ENCODE results near the gene MAP1B. TPM values are rescaled to one million over a fixed set of nuclear protein-coding genes. Genes with fewer than 3 reads are reported as not detected.

The MAP1B gene
- polyA plus RNA-seq, 1 experiment: 55.3 TPM

DNA sequence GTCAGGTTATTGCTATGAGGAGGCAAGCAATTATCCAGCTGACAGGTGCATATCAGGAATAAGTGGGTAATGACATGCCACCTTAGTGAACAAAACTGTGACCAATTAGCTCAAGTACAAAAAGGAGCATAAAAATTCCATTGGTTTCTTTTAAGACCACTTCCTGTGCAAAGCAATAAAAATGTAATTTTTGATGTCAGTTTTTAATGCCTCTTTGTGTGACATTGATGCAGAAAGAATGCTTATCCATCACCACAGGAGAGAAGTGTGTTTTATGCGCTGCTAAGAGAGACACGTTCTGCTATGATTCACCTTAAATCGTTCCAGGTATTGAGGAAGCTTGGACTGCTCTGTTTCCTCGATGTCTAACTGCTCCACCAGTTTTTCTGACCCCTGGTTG, 116.1 kb downstream of the MAP1B start:
- CTCF ChIA-PET: no interaction called here
- POLR2A ChIA-PET: no interaction called here

DNA sequence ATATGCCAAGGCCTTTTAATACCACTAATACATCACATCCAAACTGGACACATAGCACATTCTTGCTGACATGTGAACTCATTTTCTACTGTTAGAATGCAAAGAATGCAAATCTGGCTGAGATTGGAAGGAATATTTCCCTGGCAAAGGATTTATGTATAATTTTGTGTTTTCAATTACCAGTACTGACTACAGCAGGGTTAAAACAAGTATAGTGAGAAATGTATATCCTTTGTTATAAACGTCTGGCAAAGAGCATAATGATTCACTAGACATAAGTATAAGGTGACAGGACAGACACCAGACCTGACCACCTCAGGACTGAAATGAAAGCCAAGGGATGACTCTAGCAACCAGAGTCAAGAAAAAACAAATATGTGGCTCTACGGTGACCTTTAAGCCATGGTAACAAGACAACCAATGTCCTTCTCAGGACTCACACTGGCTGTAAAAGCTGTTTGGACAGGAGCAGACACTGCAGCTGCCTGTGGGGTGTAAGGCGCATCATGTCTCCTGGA, 117.7 kb downstream of the MAP1B start:
- ChIA-PET CTCF (no interaction called here), POLR2A (no interaction called here)
- Histone ChIP-seq H3K27ac (ENCODE audit: low read depth, low read length) (no peak overlapping the region), H3K27me3 (ENCODE audit: control insufficient read depth, insufficient read depth, low read length) (no peaks in the 10 kb centered on the region), H3K9me3 (ENCODE audit: control insufficient read depth, insufficient read depth, low read length) (no peaks in the 10 kb centered on the region), H3K4me3 (ENCODE audit: low read depth, low read length) (no peak overlapping the region)
- TF ChIP-seq, protein P1, sequence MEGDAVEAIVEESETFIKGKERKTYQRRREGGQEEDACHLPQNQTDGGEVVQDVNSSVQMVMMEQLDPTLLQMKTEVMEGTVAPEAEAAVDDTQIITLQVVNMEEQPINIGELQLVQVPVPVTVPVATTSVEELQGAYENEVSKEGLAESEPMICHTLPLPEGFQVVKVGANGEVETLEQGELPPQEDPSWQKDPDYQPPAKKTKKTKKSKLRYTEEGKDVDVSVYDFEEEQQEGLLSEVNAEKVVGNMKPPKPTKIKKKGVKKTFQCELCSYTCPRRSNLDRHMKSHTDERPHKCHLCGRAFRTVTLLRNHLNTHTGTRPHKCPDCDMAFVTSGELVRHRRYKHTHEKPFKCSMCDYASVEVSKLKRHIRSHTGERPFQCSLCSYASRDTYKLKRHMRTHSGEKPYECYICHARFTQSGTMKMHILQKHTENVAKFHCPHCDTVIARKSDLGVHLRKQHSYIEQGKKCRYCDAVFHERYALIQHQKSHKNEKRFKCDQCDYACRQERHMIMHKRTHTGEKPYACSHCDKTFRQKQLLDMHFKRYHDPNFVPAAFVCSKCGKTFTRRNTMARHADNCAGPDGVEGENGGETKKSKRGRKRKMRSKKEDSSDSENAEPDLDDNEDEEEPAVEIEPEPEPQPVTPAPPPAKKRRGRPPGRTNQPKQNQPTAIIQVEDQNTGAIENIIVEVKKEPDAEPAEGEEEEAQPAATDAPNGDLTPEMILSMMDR (IDR thresholded peaks at IDR 0.05; ENCODE audit: low read depth, low read length): no peak
- DNase-seq (ENCODE audit: low read depth, low spot score): no peak

More for the DNA sequence above, 116.1 kb downstream of the MAP1B start:
- DNase-seq (ENCODE audit: low read depth, low spot score): no peak
- Histone ChIP-seq H3K27me3 (ENCODE audit: control insufficient read depth, insufficient read depth, low read length) (no peaks in the 10 kb centered on the region), H3K4me3 (ENCODE audit: low read depth, low read length) (no peak overlapping the region), H3K9me3 (ENCODE audit: control insufficient read depth, insufficient read depth, low read length) (no peaks in the 10 kb centered on the region), H3K27ac (ENCODE audit: low read depth, low read length) (no peak overlapping the region)
- TF ChIP-seq, protein P1 (IDR thresholded peaks at IDR 0.05; ENCODE audit: low read depth, low read length): no peak

DNA sequence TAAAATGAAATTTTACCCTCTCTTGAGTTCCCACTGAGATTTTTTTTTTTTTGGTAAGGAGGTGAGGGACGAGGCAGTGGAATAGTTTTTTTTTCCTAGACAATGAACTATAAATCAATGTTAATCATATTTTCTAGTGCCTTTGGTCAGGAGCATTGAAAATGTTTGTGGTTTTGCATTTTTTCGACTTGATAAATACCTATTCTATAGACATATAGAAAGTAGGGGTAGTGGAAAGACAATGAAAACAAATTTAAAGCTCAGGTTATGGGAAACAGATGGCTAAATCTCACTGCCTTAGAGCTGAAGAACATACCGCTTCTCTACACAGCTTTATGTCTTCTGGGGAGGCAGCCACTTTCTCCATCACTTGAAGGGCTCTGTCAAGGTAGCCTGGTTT, 118.5 kb downstream of the MAP1B start:
- Histone ChIP-seq H3K27me3 (ENCODE audit: control insufficient read depth, insufficient read depth, low read length) (no peaks in the 10 kb centered on the region), H3K4me3 (ENCODE audit: low read depth, low read length) (no peak overlapping the region), H3K27ac (ENCODE audit: low read depth, low read length) (no peak overlapping the region), H3K9me3 (ENCODE audit: control insufficient read depth, insufficient read depth, low read length) (no peaks in the 10 kb centered on the region)
- DNase-seq (ENCODE audit: low read depth, low spot score): no peak
- TF ChIP-seq, protein P1 (IDR thresholded peaks at IDR 0.05; ENCODE audit: low read depth, low read length): no peak
- ChIA-PET CTCF (no interaction called here), POLR2A (no interaction called here)

DNA sequence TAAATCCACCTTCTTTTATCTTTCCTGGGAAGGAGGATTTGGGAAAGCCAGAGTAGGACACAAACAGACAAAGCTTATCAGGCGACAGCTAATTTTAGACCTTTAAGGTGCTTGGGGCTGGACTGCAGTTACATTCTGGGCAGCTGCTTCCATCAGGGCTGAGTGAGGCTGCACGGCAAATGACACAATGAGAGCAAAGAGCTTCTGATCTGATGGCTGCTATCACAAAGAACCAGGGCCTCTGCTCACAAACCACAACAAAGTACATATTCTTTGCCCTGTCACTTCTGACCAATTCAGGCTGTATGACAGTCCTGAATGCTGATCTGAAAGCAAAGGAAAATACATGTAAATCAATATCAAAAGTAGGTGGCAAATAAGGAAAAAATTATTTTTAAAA, 119.7 kb downstream of the MAP1B start:
- no peaks in the 10 kb centered on the region for H3K9me3 ChIP-seq (ENCODE audit: control insufficient read depth, insufficient read depth, low read length)
- H3K4me3 ChIP-seq (ENCODE audit: low read depth, low read length): no peak overlapping the region
- no peak overlapping the region for H3K27ac ChIP-seq (ENCODE audit: low read depth, low read length)
- H3K27me3 ChIP-seq (ENCODE audit: control insufficient read depth, insufficient read depth, low read length): no peaks in the 10 kb centered on the region
- CTCF ChIA-PET: no interaction called here
- POLR2A ChIA-PET: no interaction called here
- TF ChIP-seq, protein P1 (IDR thresholded peaks at IDR 0.05; ENCODE audit: low read depth, low read length): no peak
- no peak for DNase-seq (ENCODE audit: low read depth, low spot score)

DNA sequence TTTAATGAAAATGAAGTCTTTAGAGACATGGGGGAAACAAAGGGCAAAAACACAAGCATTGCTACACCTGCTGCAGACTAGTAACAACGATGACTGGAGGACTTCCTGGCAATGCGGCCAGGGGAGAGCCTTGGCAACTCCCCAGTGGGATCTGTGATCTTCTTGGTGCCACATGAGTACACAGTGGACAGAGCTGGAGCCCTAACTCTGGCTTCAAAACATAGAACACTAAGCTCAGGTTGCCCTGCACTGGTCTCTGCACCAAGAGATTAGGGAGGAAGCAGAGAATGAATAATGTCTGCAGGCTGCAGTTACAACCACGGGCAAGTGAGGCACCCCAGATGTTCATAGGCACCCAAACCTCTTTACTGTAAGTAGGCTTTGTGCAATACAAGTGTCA, 121.7 kb downstream of the MAP1B start:
- Histone ChIP-seq H3K9me3 (ENCODE audit: control insufficient read depth, insufficient read depth, low read length) (no peaks in the 10 kb centered on the region), H3K27me3 (ENCODE audit: control insufficient read depth, insufficient read depth, low read length) (no peaks in the 10 kb centered on the region), H3K27ac (ENCODE audit: low read depth, low read length) (no peak overlapping the region), H3K4me3 (ENCODE audit: low read depth, low read length) (no peak overlapping the region)
- no peak for DNase-seq (ENCODE audit: low read depth, low spot score)
- TF ChIP-seq, protein P1 (IDR thresholded peaks at IDR 0.05; ENCODE audit: low read depth, low read length): no peak
- CTCF ChIA-PET: interaction anchor here (0.7 kb wide), 1 partner anchor 14 kb away, joined by 3 read pairs; no protein-coding TSS in a partner anchor
- POLR2A ChIA-PET: interaction anchor here (0.7 kb wide), 1 partner anchor 45 kb away, joined by 3 read pairs; no protein-coding TSS in a partner anchor

All from AG04450 (cell line).